DMS114 treated with DMSO at 0.1 percent for 48 hours (cell line): ENCODE measurements around the gene NOL9.

Experiments
- DNase-seq: peaks from one replicate; lab custom pipeline; 2025; ENCODE audit not compliant: unreplicated experiment; lab: John Stamatoyannopoulos, UW

NOL9 gene

GRCh38 chr1:6591222-6591621 is 36.9 kb upstream of the NOL9 start:
- no peak for DNase-seq

- DNase-seq = no peak
Measured at GRCh38 chr1:6590046-6590445, 35.7 kb upstream of the NOL9 start.

- DNase-seq = no peak
Measured at GRCh38 chr1:6588893-6589520, 34.7 kb upstream of the NOL9 start.

- no peak for DNase-seq
Measured at GRCh38 chr1:6588128-6588892, 34.0 kb upstream of the NOL9 start.

- no peak for DNase-seq
Measured at GRCh38 chr1:6587261-6588005, 33.1 kb upstream of the NOL9 start.

GRCh38 chr1:6586404-6586816 is 32.1 kb upstream of the NOL9 start:
- DNase-seq = no peak

GRCh38 chr1:6585841-6586240 is 31.5 kb upstream of the NOL9 start:
- DNase-seq = no peak

GRCh38 chr1:6585081-6585722 is 30.9 kb upstream of the NOL9 start:
- DNase-seq = no peak

- no peak for DNase-seq
Measured at GRCh38 chr1:6584126-6585080, 30.1 kb upstream of the NOL9 start.

- no peak for DNase-seq
Measured at GRCh38 chr1:6582370-6582769, 28.1 kb upstream of the NOL9 start.

- DNase-seq = no peak
Measured at GRCh38 chr1:6581561-6582305, 27.4 kb upstream of the NOL9 start.

- no peak for DNase-seq
Measured at GRCh38 chr1:6580593-6581409, 26.5 kb upstream of the NOL9 start.

GRCh38 chr1:6580119-6580592 is 25.8 kb upstream of the NOL9 start:
- no peak for DNase-seq

- DNase-seq = peak; percentile 92
Measured at GRCh38 chr1:6579374-6580118, 25.2 kb upstream of the NOL9 start, which contains the start of gene ZBTB48. Gene ZBTB48, plus strand, starts transcription at chr1:6579994. Its CDS starts 616 bp downstream, at chr1:6580610.

- no peak for DNase-seq
Measured at GRCh38 chr1:6578624-6579373, 24.5 kb upstream of the NOL9 start.

- DNase-seq = no peak
Measured at GRCh38 chr1:6577831-6578525, 23.7 kb upstream of the NOL9 start.

- DNase-seq = no peak
Measured at GRCh38 chr1:6574818-6575217, 20.5 kb upstream of the NOL9 start.
